SK-N-SH (cell line): ENCODE data around the gene NETO2. TPM values are rescaled to one million over a fixed set of nuclear protein-coding genes. Genes with fewer than 3 reads are reported as not detected.

Experiments
- CTCF ChIA-PET: fragments of 300-600, 350-600 bp; formaldehyde crosslinking; extraction: SDS; loops from one replicate; lab custom pipeline; 2021; lab: Yijun Ruan, JAX
- POLR2A ChIA-PET: fragments of 350-600 bp; sonication (Branson Sonifier 250); formaldehyde crosslinking; extraction: SDS; loops from one replicate; lab custom pipeline; 2020; ENCODE audit warnings: antibody characterized with exemption, inconsistent platforms; lab: Yijun Ruan, JAX
- DNase-seq: peaks from one replicate; pipeline ENCODE4 v3.0.0; 2012
- H2AFZ ChIP-seq: fragments of 200-600 bp; sonication (generic); 2 replicates; pipeline ENCODE4 v1.8.1; 2016; ENCODE audit warnings: antibody characterized with exemption, mild to moderate bottlenecking, low read depth
- H3F3A ChIP-seq: fragments of 200-600 bp; sonication (generic); replicated peaks from 2 replicates; pipeline ENCODE3; 2016; ENCODE audit warnings: antibody characterized with exemption, mild to moderate bottlenecking; ENCODE audit not compliant: insufficient read depth
- H3K27ac ChIP-seq, 2 experiments: fragments of 200-500 bp in 1 of 2; fragments of 200-600 bp in 1 of 2; sonication (Bioruptor generic) in 1 of 2; sonication (generic), shearing (Covaris generic) in 1 of 2; 2 replicates each; pipeline versions ENCODE4 v1.5.1 to v1.6.1; 2014 to 2016; ENCODE audit warnings: low read depth in 2 of 2, inconsistent platforms in 1 of 2, low read length in 1 of 2, mild to moderate bottlenecking in 1 of 2, mixed read lengths in 1 of 2
- H3K27me3 ChIP-seq: fragments of 200-600 bp; sonication (generic), shearing (Covaris generic); 2 replicates; pipeline ENCODE4 v1.6.1; 2016; ENCODE audit warnings: mixed run types; ENCODE audit not compliant: insufficient read depth
- H3K36me3 ChIP-seq, 2 experiments: fragments of 200-500 bp in 1 of 2; fragments of 200-600 bp in 1 of 2; sonication (Bioruptor generic) in 1 of 2; sonication (generic) in 1 of 2; replicated peaks in 1 of 2; 2 replicates each; pipeline versions ENCODE3 to v1.5.1; 2014 to 2016; ENCODE audit warnings: low read length in 1 of 2, mild to moderate bottlenecking in 1 of 2; ENCODE audit not compliant: insufficient read depth in 2 of 2, control insufficient read depth in 1 of 2
- H3K4me1 ChIP-seq, 2 experiments: fragments of 200-500 bp in 1 of 2; fragments of 200-600 bp in 1 of 2; sonication (Bioruptor generic) in 1 of 2; sonication (generic), shearing (Covaris generic) in 1 of 2; 2 replicates each; pipeline versions ENCODE4 v1.5.1 to v1.6.1; 2014 to 2016; ENCODE audit warnings: low read depth in 1 of 2, low read length in 1 of 2, mixed run types in 1 of 2; ENCODE audit not compliant: insufficient read depth in 2 of 2, control insufficient read depth in 1 of 2
- H3K4me2 ChIP-seq: fragments of 200-600 bp; sonication (generic), shearing (Covaris generic); 2 replicates; pipeline ENCODE4 v1.6.1; 2017; ENCODE audit warnings: mixed run types
- H3K4me3 ChIP-seq, 2 experiments: fragments of 200-500 bp in 1 of 2; fragments of 200-600 bp in 1 of 2; sonication (Bioruptor generic) in 1 of 2; sonication (generic), shearing (Covaris generic) in 1 of 2; 2 replicates each; pipeline versions ENCODE4 v1.5.1 to v1.8.1; 2014 to 2016; ENCODE audit warnings: low read depth in 2 of 2, inconsistent platforms in 1 of 2, low read length in 1 of 2, mild to moderate bottlenecking in 1 of 2, mixed read lengths in 1 of 2, moderate library complexity in 1 of 2
- H3K79me2 ChIP-seq: fragments of 200-600 bp; sonication (generic); 2 replicates; pipeline ENCODE4 v1.8.1; 2017; ENCODE audit warnings: mild to moderate bottlenecking; ENCODE audit not compliant: insufficient read depth
- H3K9ac ChIP-seq: fragments of 200-600 bp; sonication (generic); 2 replicates; pipeline ENCODE4 v1.6.1; 2017; ENCODE audit warnings: mixed run types
- H3K9me2 ChIP-seq: fragments of 200-600 bp; sonication (generic); 2 replicates; pipeline ENCODE4 v1.6.1; 2017; ENCODE audit warnings: mixed run types
- H3K9me3 ChIP-seq: fragments of 200-600 bp; sonication (generic); 2 replicates; pipeline ENCODE4 v1.6.1; 2017; ENCODE audit warnings: mixed run types, mild to moderate bottlenecking, moderate library complexity
- H4K20me1 ChIP-seq: fragments of 200-600 bp; sonication (generic); 2 replicates; pipeline ENCODE4 v1.6.1; 2017; ENCODE audit warnings: mild to moderate bottlenecking, mixed run types; ENCODE audit not compliant: insufficient read depth
- CHD2 ChIP-seq: fragments of 150-350 bp; IDR thresholded peaks from 2 replicates; pipeline ENCODE4 v1.6.1; 2018; ENCODE audit warnings: low read length; ENCODE audit not compliant: partially characterized antibody
- ELF1 ChIP-seq: IDR thresholded peaks from 2 replicates; pipeline ENCODE4 v1.4.0; 2012
- EP300 ChIP-seq, 2 experiments: IDR thresholded peaks; 2 replicates each; pipeline versions ENCODE4 v1.4.0 to v1.6.1; 2012; ENCODE audit warnings: borderline replicate concordance in 1 of 2, low read depth in 1 of 2, low read length in 1 of 2
- GABPA ChIP-seq: IDR thresholded peaks from 2 replicates; pipeline ENCODE4 v1.4.0; 2012; ENCODE audit warnings: low read depth, mild to moderate bottlenecking
- JUND ChIP-seq: IDR thresholded peaks from 2 replicates; pipeline ENCODE4 v1.4.0; 2012
- MXI1 ChIP-seq: IDR thresholded peaks from 2 replicates; pipeline ENCODE4 v1.6.1; 2012; ENCODE audit warnings: mild to moderate bottlenecking, low read depth, low read length, improper control_type of control experiment
- NFIC ChIP-seq: IDR thresholded peaks from 2 replicates; pipeline ENCODE4 v1.4.0; 2012; ENCODE audit warnings: borderline replicate concordance
- POLR2AphosphoS5 ChIP-seq: IDR thresholded peaks from 2 replicates; pipeline ENCODE4 v1.6.1; 2012; ENCODE audit warnings: low read depth, low read length
- RCOR1 ChIP-seq: fragments of 150-350 bp; IDR thresholded peaks from 2 replicates; pipeline ENCODE4 v1.6.1; 2017; ENCODE audit warnings: antibody characterized with exemption, low read length
- RFX5 ChIP-seq: IDR thresholded peaks from 2 replicates; pipeline ENCODE4 v1.6.1; 2012; ENCODE audit warnings: mild to moderate bottlenecking, improper control_type of control experiment, low read length
- SIN3A ChIP-seq: IDR thresholded peaks from 2 replicates; pipeline ENCODE4 v1.6.1; 2012; ENCODE audit warnings: low read depth, mild to moderate bottlenecking, low read length, moderate library complexity, borderline replicate concordance
- TAF1 ChIP-seq: IDR thresholded peaks from 2 replicates; pipeline ENCODE4 v1.6.1; 2012; ENCODE audit warnings: low read depth, mild to moderate bottlenecking, low read length, moderate library complexity, borderline replicate concordance
- TEAD4 ChIP-seq: IDR thresholded peaks from 2 replicates; pipeline ENCODE4 v1.4.0; 2012; ENCODE audit warnings: mild to moderate bottlenecking, borderline replicate concordance; ENCODE audit not compliant: insufficient read depth
- USF1 ChIP-seq: IDR thresholded peaks from 2 replicates; pipeline ENCODE4 v1.4.0; 2012; ENCODE audit warnings: low read depth, borderline replicate concordance
- WGBS: methylation state at CpG from one replicate; pipeline ENCODE4 v1.1.6; 2017; ENCODE audit warnings: low lambda C conversion rate; 5-methylcytosine and 5-hydroxymethylcytosine counted together
- polyA plus RNA-seq, 3 experiments: library from polyadenylated mRNA; depleted of rRNA; stranded (reverse); fragments of >200 nt; gene quantifications; 2 replicates each; pipeline ENCODE4 v1.2.3, GENCODE V29; 2012
- TF ChIP-seq, protein P1 (sequence below): fragments of 150-350 bp; IDR thresholded peaks from 2 replicates; pipeline ENCODE4 v1.6.1; 2016; ENCODE audit warnings: mild to moderate bottlenecking, low read depth, low read length
- TF ChIP-seq, protein P2 (sequence below): IDR thresholded peaks from 2 replicates; pipeline ENCODE4; 2012
- TF ChIP-seq, protein P3 (sequence below): IDR thresholded peaks from 2 replicates; pipeline ENCODE4 v1.6.1; 2012; ENCODE audit warnings: mild to moderate bottlenecking, low read depth, low read length, moderate library complexity

NETO2 gene
- polyA plus RNA-seq, 1 of the 3 experiments (the other 2 are of a cell fraction) = 48.8 TPM

DNA sequence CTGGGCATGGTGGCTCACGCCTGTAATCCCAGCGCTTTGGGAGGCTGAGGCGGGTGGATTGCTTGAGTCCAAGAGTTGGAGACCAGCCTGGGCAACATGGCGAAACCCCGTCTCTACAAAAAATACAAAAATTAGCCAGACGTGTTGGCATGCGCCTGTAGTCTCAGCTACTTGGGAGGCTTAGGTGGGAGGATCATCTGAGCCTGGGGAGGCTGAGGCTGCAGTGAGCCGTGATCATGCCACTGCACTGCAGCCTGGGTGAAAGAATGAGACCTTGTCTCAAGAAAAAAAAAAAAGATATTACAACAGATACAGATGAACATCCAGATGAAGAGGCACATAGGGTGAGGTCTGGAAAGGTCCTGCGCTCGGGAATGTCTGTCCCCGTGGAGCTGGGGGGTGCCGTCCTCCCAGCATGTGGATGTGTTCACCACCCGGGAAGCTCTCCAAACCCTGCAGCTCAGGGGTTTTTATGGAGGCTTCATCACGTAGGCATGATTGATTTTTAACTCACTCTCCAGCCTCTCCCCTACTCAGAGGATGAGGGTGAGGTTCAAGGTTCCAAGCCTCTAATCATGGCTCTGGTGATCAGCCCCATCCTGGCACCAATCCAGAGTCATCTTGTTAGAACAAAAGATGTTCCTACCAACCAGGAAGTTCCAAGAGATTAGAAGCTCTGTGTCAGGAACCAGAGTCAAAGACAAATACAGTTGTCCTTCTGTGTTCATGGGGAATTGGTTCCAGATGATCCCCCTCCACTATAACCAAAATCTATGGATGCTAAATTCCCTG is 85.3 kb downstream of the NETO2 start:
- H3F3A ChIP-seq = no peaks in the 10 kb centered on the region
- CTCF ChIA-PET = interaction anchor here (0.6 to 1.8 kb wide), 4 partner anchors 20 to 216 kb away, joined by 3 to 5 read pairs (median 4); no protein-coding TSS in a partner anchor
- TF ChIP-seq SIN3A (no peak), JUND (no peak), RCOR1 (no peak), NFIC (no peak), EP300 (IDR thresholded peaks at IDR 0.05; ENCODE audit: borderline replicate concordance in 1 of 2, low read depth in 1 of 2, low read length in 1 of 2) (no peak), GABPA (no peak), TAF1 (no peak), CHD2 (no peak)
- TF ChIP-seq, all 33 proteins: peak for 0
- POLR2A ChIA-PET = no interaction called here
- 79% methylated on average over 14 of the region's 14 CpGs for WGBS
- DNase-seq = no peak
- H3K4me3 ChIP-seq = no peak overlapping the region
- no peaks in the 10 kb centered on the region for H3K79me2 ChIP-seq
- no peaks in the 10 kb centered on the region for H3K36me3 ChIP-seq
- H4K20me1 ChIP-seq = no peaks in the 10 kb centered on the region
- H3K9me3 ChIP-seq = no peaks in the 10 kb centered on the region
- H3K9me2 ChIP-seq = no peaks in the 10 kb centered on the region
- no peak overlapping the region for H2AFZ ChIP-seq
- no peak overlapping the region for H3K4me2 ChIP-seq
- no peak overlapping the region for H3K9ac ChIP-seq
- H3K27me3 ChIP-seq = no peaks in the 10 kb centered on the region
- no peak overlapping the region for H3K27ac ChIP-seq
- no peaks in the 10 kb centered on the region; a peak in 1 of 4 replicates for H3K4me1 ChIP-seq

GRCh38 chr16:47057630-47057993 is 86.1 kb downstream of the NETO2 start:
- H3K4me2 ChIP-seq = no peak overlapping the region
- ChIA-PET POLR2A (no interaction called here), CTCF (interaction anchor here (1.8 kb wide), 1 partner anchor 20 kb away, joined by 5 read pairs; no protein-coding TSS in a partner anchor)
- no peak overlapping the region for H2AFZ ChIP-seq
- H3K9me2 ChIP-seq = no peaks in the 10 kb centered on the region
- no peaks in the 10 kb centered on the region for H3K79me2 ChIP-seq
- H3K27me3 ChIP-seq = no peaks in the 10 kb centered on the region
- no peaks in the 10 kb centered on the region for H3F3A ChIP-seq
- DNase-seq = no peak
- H3K27ac ChIP-seq = no peak overlapping the region
- no peak overlapping the region for H3K4me3 ChIP-seq
- TF ChIP-seq, protein P1, sequence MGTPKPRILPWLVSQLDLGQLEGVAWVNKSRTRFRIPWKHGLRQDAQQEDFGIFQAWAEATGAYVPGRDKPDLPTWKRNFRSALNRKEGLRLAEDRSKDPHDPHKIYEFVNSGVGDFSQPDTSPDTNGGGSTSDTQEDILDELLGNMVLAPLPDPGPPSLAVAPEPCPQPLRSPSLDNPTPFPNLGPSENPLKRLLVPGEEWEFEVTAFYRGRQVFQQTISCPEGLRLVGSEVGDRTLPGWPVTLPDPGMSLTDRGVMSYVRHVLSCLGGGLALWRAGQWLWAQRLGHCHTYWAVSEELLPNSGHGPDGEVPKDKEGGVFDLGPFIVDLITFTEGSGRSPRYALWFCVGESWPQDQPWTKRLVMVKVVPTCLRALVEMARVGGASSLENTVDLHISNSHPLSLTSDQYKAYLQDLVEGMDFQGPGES = no peak
- no peak for TF ChIP-seq TAF1
- no peak for TF ChIP-seq TEAD4
- no peak for TF ChIP-seq ELF1
- no peak for TF ChIP-seq MXI1
- TF ChIP-seq, protein P2, sequence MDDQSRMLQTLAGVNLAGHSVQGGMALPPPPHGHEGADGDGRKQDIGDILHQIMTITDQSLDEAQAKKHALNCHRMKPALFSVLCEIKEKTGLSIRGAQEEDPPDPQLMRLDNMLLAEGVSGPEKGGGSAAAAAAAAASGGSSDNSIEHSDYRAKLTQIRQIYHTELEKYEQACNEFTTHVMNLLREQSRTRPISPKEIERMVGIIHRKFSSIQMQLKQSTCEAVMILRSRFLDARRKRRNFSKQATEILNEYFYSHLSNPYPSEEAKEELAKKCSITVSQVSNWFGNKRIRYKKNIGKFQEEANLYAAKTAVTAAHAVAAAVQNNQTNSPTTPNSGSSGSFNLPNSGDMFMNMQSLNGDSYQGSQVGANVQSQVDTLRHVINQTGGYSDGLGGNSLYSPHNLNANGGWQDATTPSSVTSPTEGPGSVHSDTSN = no peak
- no peak for TF ChIP-seq RCOR1
- TF ChIP-seq RFX5 = no peak
- no peak for TF ChIP-seq USF1
- no peak for TF ChIP-seq JUND
- TF ChIP-seq POLR2AphosphoS5 = no peak
- TF ChIP-seq, protein P3, sequence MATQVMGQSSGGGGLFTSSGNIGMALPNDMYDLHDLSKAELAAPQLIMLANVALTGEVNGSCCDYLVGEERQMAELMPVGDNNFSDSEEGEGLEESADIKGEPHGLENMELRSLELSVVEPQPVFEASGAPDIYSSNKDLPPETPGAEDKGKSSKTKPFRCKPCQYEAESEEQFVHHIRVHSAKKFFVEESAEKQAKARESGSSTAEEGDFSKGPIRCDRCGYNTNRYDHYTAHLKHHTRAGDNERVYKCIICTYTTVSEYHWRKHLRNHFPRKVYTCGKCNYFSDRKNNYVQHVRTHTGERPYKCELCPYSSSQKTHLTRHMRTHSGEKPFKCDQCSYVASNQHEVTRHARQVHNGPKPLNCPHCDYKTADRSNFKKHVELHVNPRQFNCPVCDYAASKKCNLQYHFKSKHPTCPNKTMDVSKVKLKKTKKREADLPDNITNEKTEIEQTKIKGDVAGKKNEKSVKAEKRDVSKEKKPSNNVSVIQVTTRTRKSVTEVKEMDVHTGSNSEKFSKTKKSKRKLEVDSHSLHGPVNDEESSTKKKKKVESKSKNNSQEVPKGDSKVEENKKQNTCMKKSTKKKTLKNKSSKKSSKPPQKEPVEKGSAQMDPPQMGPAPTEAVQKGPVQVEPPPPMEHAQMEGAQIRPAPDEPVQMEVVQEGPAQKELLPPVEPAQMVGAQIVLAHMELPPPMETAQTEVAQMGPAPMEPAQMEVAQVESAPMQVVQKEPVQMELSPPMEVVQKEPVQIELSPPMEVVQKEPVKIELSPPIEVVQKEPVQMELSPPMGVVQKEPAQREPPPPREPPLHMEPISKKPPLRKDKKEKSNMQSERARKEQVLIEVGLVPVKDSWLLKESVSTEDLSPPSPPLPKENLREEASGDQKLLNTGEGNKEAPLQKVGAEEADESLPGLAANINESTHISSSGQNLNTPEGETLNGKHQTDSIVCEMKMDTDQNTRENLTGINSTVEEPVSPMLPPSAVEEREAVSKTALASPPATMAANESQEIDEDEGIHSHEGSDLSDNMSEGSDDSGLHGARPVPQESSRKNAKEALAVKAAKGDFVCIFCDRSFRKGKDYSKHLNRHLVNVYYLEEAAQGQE = no peak
- TF ChIP-seq, all 33 proteins: peak for 0
- H3K36me3 ChIP-seq = no peaks in the 10 kb centered on the region
- WGBS = 67% methylated on average over 5 of the region's 5 CpGs
- H3K9ac ChIP-seq = no peak overlapping the region
- no peaks in the 10 kb centered on the region for H4K20me1 ChIP-seq
- no peaks in the 10 kb centered on the region; a peak in 1 of 4 replicates for H3K4me1 ChIP-seq
- H3K9me3 ChIP-seq = no peaks in the 10 kb centered on the region
